ENCODE measurements around the gene NIM1K. TPM values are rescaled to one million over a fixed set of nuclear protein-coding genes. Genes with fewer than 3 reads are reported as not detected.
"Not testable (repeated sequence)": the region's sequence is repeated elsewhere in the genome, so short reads cannot be mapped to it uniquely, and the experiment has no call there.

The NIM1K gene
- total RNA-seq: under 0.01 and 0.05 TPM in 2 replicates

GRCh38 chr5:43191740-43192557, at the start of gene NIM1K:
Gene NIM1K, plus strand, starts transcription at chr5:43192225. Its CDS starts 53,551 bp downstream, at chr5:43245776.
- peak; percentile 33 for DNase-seq

- no peak for DNase-seq
Measured at GRCh38 chr5:43145071-43145470, 47.0 kb upstream of the NIM1K start.

- DNase-seq: no peak
Measured at GRCh38 chr5:43146958-43147357, 45.1 kb upstream of the NIM1K start.

- DNase-seq: no peak
Measured at GRCh38 chr5:43148417-43148816, 43.6 kb upstream of the NIM1K start.

- no peak for DNase-seq
Measured at GRCh38 chr5:43149231-43149630, 42.8 kb upstream of the NIM1K start.

- DNase-seq: no peak
Measured at GRCh38 chr5:43150075-43150474, 42.0 kb upstream of the NIM1K start.

GRCh38 chr5:43150748-43151147, 41.3 kb upstream of the NIM1K start:
- DNase-seq: no peak

GRCh38 chr5:43152946-43153345, 39.1 kb upstream of the NIM1K start:
- no peak for DNase-seq

GRCh38 chr5:43154469-43154868, 37.6 kb upstream of the NIM1K start:
- DNase-seq: no peak

GRCh38 chr5:43155394-43156096, 36.5 kb upstream of the NIM1K start:
- DNase-seq: no peak

- DNase-seq: no peak
Measured at GRCh38 chr5:43156388-43156787, 35.6 kb upstream of the NIM1K start.

- no peak for DNase-seq
Measured at GRCh38 chr5:43157068-43157467, 35.0 kb upstream of the NIM1K start.

GRCh38 chr5:43161244-43161643, 30.8 kb upstream of the NIM1K start:
- no peak for DNase-seq

GRCh38 chr5:43164801-43165200, 27.2 kb upstream of the NIM1K start:
- DNase-seq: not testable (repeated sequence)

GRCh38 chr5:43165323-43165722, 26.7 kb upstream of the NIM1K start:
- no peak for DNase-seq

- peak; percentile 31 for DNase-seq
Measured at GRCh38 chr5:43168175-43168574, 23.9 kb upstream of the NIM1K start.

GRCh38 chr5:43171451-43171850, 20.6 kb upstream of the NIM1K start:
- no peak for DNase-seq

- DNase-seq: peak; percentile 26
Measured at GRCh38 chr5:43171926-43172325, 20.1 kb upstream of the NIM1K start.

- DNase-seq: no peak
Measured at GRCh38 chr5:43172779-43173178, 19.2 kb upstream of the NIM1K start.

- no peak for DNase-seq
Measured at GRCh38 chr5:43174586-43174985, 17.4 kb upstream of the NIM1K start.

- no peak for DNase-seq
Measured at GRCh38 chr5:43179836-43180235, 12.2 kb upstream of the NIM1K start.

- no peak for DNase-seq
Measured at GRCh38 chr5:43182421-43182820, 9.6 kb upstream of the NIM1K start.

GRCh38 chr5:43183101-43183500, 8.9 kb upstream of the NIM1K start:
- not testable (repeated sequence) for DNase-seq
